Muscle of leg (tissue), 11 donors: ENCODE measurements around the gene GPC6. TPM values are rescaled to one million over a fixed set of nuclear protein-coding genes. Genes with fewer than 3 reads are reported as not detected.
A peak's percentile ranks its signal among the peaks of the same experiment; 100 is the strongest.

Experiments used
- DNase-seq: peaks from one replicate; pipeline ENCODE4 v3.0.0; 2013
- H3K27ac ChIP-seq: one replicate; pipeline ENCODE4 v1.5.1; 2013; ENCODE audit warnings: mild to moderate bottlenecking, low read length, control low read depth
- H3K27me3 ChIP-seq: one replicate; pipeline ENCODE4 v1.6.1; 2013; ENCODE audit warnings: low read length; ENCODE audit not compliant: control insufficient read depth, insufficient read depth
- H3K36me3 ChIP-seq: one replicate; pipeline ENCODE4 v1.6.1; 2013; ENCODE audit warnings: low read length; ENCODE audit not compliant: control insufficient read depth, insufficient read depth
- H3K4me1 ChIP-seq: one replicate; pipeline ENCODE4 v1.6.1; 2013; ENCODE audit warnings: low read length; ENCODE audit not compliant: control insufficient read depth, insufficient read depth
- H3K4me3 ChIP-seq: one replicate; pipeline ENCODE4 v1.5.1; 2013; ENCODE audit warnings: low read length, control low read depth
- H3K9me3 ChIP-seq: replicated peaks from 2 replicates; pipeline ENCODE4 v1.6.1; 2013; ENCODE audit warnings: low read depth, low read length; ENCODE audit not compliant: control insufficient read depth
- whole genome bisulfite sequencing: methylation state at CpG from one replicate; pipeline ENCODE4 v1.1.5; 2013; ENCODE audit warnings: missing lambda C conversion rate; ENCODE audit not compliant: insufficient coverage; 5-methylcytosine and 5-hydroxymethylcytosine counted together
- polyA plus RNA-seq, 8 donors: library from polyadenylated mRNA; unstranded; fragments of 120-200 nt; gene quantifications; one replicate each; pipeline versions ENCODE4 v1.2.1 to v1.2.3, GENCODE V29; 2013; ENCODE audit warnings: inconsistent platforms in 1 of 8, low replicate concordance in 1 of 8; ENCODE audit not compliant: insufficient read length in 8 of 8, insufficient read depth in 1 of 8
- total RNA-seq: library from RNA; stranded (reverse); fragments of 120-200 nt; gene quantifications from one replicate; pipeline ENCODE4 v1.2.4, GENCODE V29; 2013

Gene GPC6
- total and polyA plus RNA-seq, 9 donors, result 5.6 to 20.0 (median 9.9) TPM

GRCh38 chr13:94162289-94162688, 935.7 kb downstream of the GPC6 start:
- Histone ChIP-seq H3K27ac (no peak overlapping the region), H3K36me3 (no peaks in the 10 kb centered on the region), H3K4me1 (no peaks in the 10 kb centered on the region), H3K4me3 (no peak overlapping the region), H3K9me3 (no peaks in the 10 kb centered on the region), H3K27me3 (no peaks in the 10 kb centered on the region)
- WGBS, result no CpG with 5 or more reads among the region's 2 CpGs
- no peak for DNase-seq

DNA sequence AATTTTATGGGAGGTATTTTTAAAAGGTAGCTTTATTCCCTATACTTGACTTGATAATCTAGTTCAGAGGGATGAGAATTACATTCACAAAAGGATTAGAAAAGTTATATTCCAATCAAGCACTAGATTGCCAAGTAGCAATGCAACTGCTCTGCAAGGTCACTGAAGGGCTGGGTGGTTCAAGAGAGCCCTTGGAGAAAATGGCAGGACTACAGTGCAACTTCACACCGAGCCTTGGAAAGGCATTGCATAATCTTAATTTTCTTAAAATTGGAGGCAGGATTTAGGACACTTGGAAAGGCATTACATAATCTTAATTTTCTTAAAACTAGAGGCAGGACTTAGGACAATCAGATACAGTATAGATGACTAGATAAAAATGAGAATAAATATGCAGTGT, 936.9 kb downstream of the GPC6 start:
- WGBS, result no CpG with 5 or more reads among the region's 1 CpG
- H3K4me3 ChIP-seq, result no peak overlapping the region
- H3K4me1 ChIP-seq, result no peaks in the 10 kb centered on the region

GRCh38 chr13:94168783-94169453, 942.3 kb downstream of the GPC6 start:
- peaks cover 8% of the 10 kb centered on the region for H3K4me1 ChIP-seq
- H3K36me3 ChIP-seq, result no peaks in the 10 kb centered on the region
- no peak overlapping the region for H3K4me3 ChIP-seq
- no peaks in the 10 kb centered on the region for H3K27me3 ChIP-seq
- peak; percentile 16 for DNase-seq
- no peaks in the 10 kb centered on the region for H3K9me3 ChIP-seq
- no peak overlapping the region for H3K27ac ChIP-seq
- WGBS, result 80% methylated on average over 1 of the region's 9 CpGs

More for the DNA sequence above, 936.9 kb downstream of the GPC6 start:
- H3K27ac ChIP-seq, result no peak overlapping the region
- no peak for DNase-seq
- H3K36me3 ChIP-seq, result no peaks in the 10 kb centered on the region
- no peaks in the 10 kb centered on the region for H3K27me3 ChIP-seq
- H3K9me3 ChIP-seq, result no peaks in the 10 kb centered on the region

DNA sequence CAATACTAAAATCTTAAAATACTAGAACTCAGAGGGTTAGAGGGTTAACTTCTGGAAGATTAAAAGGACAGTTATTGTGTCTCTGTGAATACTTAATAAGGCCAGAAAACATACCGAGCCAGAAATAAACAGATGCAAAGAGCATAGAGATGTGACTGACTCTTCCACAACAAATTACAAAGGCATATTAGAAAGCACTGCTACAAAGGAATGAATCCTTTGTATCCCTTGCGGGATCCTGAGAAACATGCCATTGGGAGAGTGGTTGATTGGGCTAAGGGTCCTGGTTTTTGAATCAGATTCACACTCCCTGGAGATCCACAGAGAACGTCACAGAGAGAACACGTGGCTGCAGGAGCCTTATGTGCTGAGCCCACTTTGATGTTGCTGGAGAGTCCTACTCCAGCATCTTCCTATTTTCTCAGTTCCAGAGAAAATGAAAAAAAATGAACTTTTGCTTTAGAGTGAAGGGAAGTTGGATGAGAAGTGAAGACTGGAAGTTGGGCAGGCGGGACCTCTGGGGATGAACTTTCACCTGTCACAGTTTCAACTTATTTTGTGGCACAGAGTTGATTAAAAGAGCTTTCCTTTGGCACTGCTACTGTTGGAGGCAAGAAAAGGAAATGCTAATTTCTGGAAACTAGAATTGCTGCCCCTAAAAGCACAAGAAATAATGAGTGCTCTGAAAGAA, 943.0 kb downstream of the GPC6 start:
- Histone ChIP-seq H3K27me3 (no peaks in the 10 kb centered on the region), H3K9me3 (no peaks in the 10 kb centered on the region), H3K4me3 (no peak overlapping the region), H3K27ac (no peak overlapping the region), H3K4me1 (peaks cover 8% of the 10 kb centered on the region), H3K36me3 (no peaks in the 10 kb centered on the region)
- 40% methylated on average over 1 of the region's 5 CpGs for WGBS
- DNase-seq, result peak; percentile 76

GRCh38 chr13:94170145-94170571, 943.6 kb downstream of the GPC6 start:
- Histone ChIP-seq H3K36me3 (no peaks in the 10 kb centered on the region), H3K27ac (no peak overlapping the region), H3K9me3 (no peaks in the 10 kb centered on the region), H3K4me1 (peaks cover 8% of the 10 kb centered on the region), H3K4me3 (no peak overlapping the region), H3K27me3 (no peaks in the 10 kb centered on the region)
- WGBS, result 29% methylated on average over 1 of the region's 4 CpGs
- peak; percentile 19 for DNase-seq

GRCh38 chr13:94172416-94172815, 945.8 kb downstream of the GPC6 start:
- H3K27me3 ChIP-seq, result no peaks in the 10 kb centered on the region
- DNase-seq, result no peak
- no peak overlapping the region for H3K27ac ChIP-seq
- no CpG with 5 or more reads among the region's 2 CpGs for WGBS
- H3K9me3 ChIP-seq, result no peaks in the 10 kb centered on the region
- H3K4me3 ChIP-seq, result no peak overlapping the region
- peaks cover 8% of the 10 kb centered on the region for H3K4me1 ChIP-seq
- H3K36me3 ChIP-seq, result no peaks in the 10 kb centered on the region

- WGBS, result no CpG with 5 or more reads among the region's 4 CpGs
- DNase-seq, result no peak
- no peaks in the 10 kb centered on the region for H3K36me3 ChIP-seq
Observed at GRCh38 chr13:94173312-94173854, 946.8 kb downstream of the GPC6 start.

DNA sequence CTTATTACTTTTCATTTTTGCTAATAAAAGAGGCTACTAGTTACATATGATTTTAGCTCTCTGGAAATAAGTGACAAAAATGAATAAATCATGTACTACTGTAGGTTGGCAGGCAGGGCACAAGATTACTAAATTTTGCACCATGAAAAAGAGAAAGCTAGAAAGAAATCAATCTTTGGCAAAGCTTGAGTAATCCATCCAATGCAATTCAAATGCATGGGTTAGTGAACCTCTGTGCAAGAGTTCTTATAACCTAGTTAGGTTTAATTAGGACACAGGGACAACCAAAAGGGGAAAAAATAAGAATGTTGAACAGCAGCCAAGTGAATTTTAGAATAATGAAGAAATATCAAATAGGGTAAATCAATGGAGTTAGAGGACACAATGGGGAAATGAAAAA, 947.4 kb downstream of the GPC6 start:
- H3K27me3 ChIP-seq, result no peaks in the 10 kb centered on the region
- DNase-seq, result no peak
- H3K36me3 ChIP-seq, result no peaks in the 10 kb centered on the region
- H3K27ac ChIP-seq, result no peak overlapping the region
- no peaks in the 10 kb centered on the region for H3K9me3 ChIP-seq
- H3K4me3 ChIP-seq, result no peak overlapping the region
- peaks cover 8% of the 10 kb centered on the region for H3K4me1 ChIP-seq

More at GRCh38 chr13:94173312-94173854, 946.8 kb downstream of the GPC6 start:
- Histone ChIP-seq H3K9me3 (no peaks in the 10 kb centered on the region), H3K4me3 (no peak overlapping the region), H3K27ac (no peak overlapping the region), H3K4me1 (peaks cover 8% of the 10 kb centered on the region), H3K27me3 (no peaks in the 10 kb centered on the region)

- no CpG with 5 or more reads among the region's 1 CpG for WGBS
- Histone ChIP-seq H3K9me3 (no peaks in the 10 kb centered on the region), H3K36me3 (no peaks in the 10 kb centered on the region), H3K4me1 (peaks cover 2% of the 10 kb centered on the region), H3K27me3 (no peaks in the 10 kb centered on the region), H3K4me3 (no peak overlapping the region), H3K27ac (no peak overlapping the region)
- DNase-seq, result no peak
Observed at GRCh38 chr13:94175076-94175475, 948.5 kb downstream of the GPC6 start.

DNA sequence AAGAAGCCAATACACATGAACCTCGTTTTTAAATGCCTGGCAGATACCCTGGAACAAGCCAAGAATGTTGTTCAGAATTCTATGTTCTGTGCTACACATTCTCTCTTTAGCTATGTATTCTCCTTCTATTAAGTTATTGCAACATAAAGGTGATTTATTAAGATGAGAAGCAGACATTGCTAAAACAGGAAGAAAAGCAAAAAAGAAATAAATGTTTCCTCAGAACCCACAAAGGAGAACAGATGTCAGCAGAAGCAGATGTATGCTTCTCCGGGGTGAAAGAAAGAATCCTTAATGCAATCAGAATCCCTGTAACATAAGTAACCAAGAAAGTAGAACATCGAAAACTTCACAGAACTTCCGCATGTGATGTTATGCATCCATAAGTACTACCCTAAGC, 950.0 kb downstream of the GPC6 start:
- WGBS, result no CpG with 5 or more reads among the region's 4 CpGs
- Histone ChIP-seq H3K4me3 (no peak overlapping the region), H3K4me1 (no peaks in the 10 kb centered on the region), H3K27me3 (no peaks in the 10 kb centered on the region), H3K36me3 (no peaks in the 10 kb centered on the region), H3K27ac (no peak overlapping the region), H3K9me3 (no peaks in the 10 kb centered on the region)
- DNase-seq, result peak; percentile 61
